Hepatocyte (in vitro differentiated cells): Measurements from ENCODE around the gene MPND. TPM values are rescaled to one million over a fixed set of nuclear protein-coding genes. Genes with fewer than 3 reads are reported as not detected.

Experiments used
- DNase-seq: peaks from one replicate; pipeline ENCODE4 v3.0.0-alpha.2; 2016; ENCODE audit warnings: low spot score
- H2AFZ ChIP-seq: fragments of 200-600 bp; sonication (generic); 2 replicates; pipeline ENCODE4 v1.6.0; 2016; ENCODE audit warnings: antibody characterized with exemption, mild to moderate bottlenecking
- H3K27ac ChIP-seq: fragments of 200-600 bp; sonication (generic); 2 replicates; pipeline ENCODE4 v1.5.1; 2016; ENCODE audit warnings: mild to moderate bottlenecking
- H3K27me3 ChIP-seq: fragments of 200-600 bp; sonication (generic); 2 replicates; pipeline ENCODE4 v1.6.1; 2016
- H3K36me3 ChIP-seq: fragments of 200-600 bp; sonication (generic); replicated peaks from 2 replicates; pipeline ENCODE4 v1.5.1; 2016; ENCODE audit warnings: low read depth; ENCODE audit not compliant: insufficient read depth
- H3K4me1 ChIP-seq: fragments of 200-600 bp; sonication (generic); 2 replicates; pipeline ENCODE4 v1.5.1; 2016; ENCODE audit warnings: mild to moderate bottlenecking, moderate library complexity; ENCODE audit not compliant: insufficient read depth
- H3K4me2 ChIP-seq: fragments of 200-600 bp; sonication (generic); 2 replicates; pipeline ENCODE4 v1.6.0; 2016
- H3K4me3 ChIP-seq: fragments of 200-600 bp; sonication (generic); 2 replicates; pipeline ENCODE4 v1.5.1; 2016; ENCODE audit warnings: mild to moderate bottlenecking
- H3K79me2 ChIP-seq: fragments of 200-600 bp; sonication (generic); 2 replicates; pipeline ENCODE4 v1.6.0; 2017; ENCODE audit warnings: mild to moderate bottlenecking
- H3K9me2 ChIP-seq: fragments of 200-600 bp; sonication (generic); replicated peaks from 2 replicates; pipeline ENCODE4 v1.6.0; 2017; ENCODE audit warnings: mild to moderate bottlenecking; ENCODE audit not compliant: insufficient read depth
- H3K9me3 ChIP-seq: fragments of 200-600 bp; sonication (generic); 2 replicates; pipeline ENCODE4 v1.5.1; 2016; ENCODE audit warnings: low read depth, mild to moderate bottlenecking
- H4K20me1 ChIP-seq: fragments of 200-600 bp; sonication (generic); 2 replicates; pipeline ENCODE4 v1.6.0; 2016; ENCODE audit warnings: mild to moderate bottlenecking; ENCODE audit not compliant: insufficient read depth, poor library complexity, severe bottlenecking
- CTCF ChIP-seq: fragments of 200-600 bp; sonication (generic); IDR thresholded peaks from 2 replicates; pipeline ENCODE4 v1.5.1; 2016; ENCODE audit warnings: antibody characterized with exemption, mild to moderate bottlenecking; ENCODE audit not compliant: poor library complexity
- EZH2 ChIP-seq: fragments of 200-600 bp; sonication (generic); IDR thresholded peaks from 2 replicates; pipeline ENCODE4 v1.6.1; 2016; ENCODE audit warnings: antibody characterized with exemption, mild to moderate bottlenecking, borderline replicate concordance
- EZH2phosphoT487 ChIP-seq: fragments of 200-600 bp; sonication (generic); IDR thresholded peaks from one replicate; pipeline ENCODE4 v1.6.1; 2018; ENCODE audit warnings: antibody characterized with exemption, mild to moderate bottlenecking, low read depth, moderate library complexity; ENCODE audit not compliant: unreplicated experiment, severe bottlenecking
- WGBS: methylation state at CpG from one replicate; pipeline ENCODE4 v1.1.6; 2016; ENCODE audit warnings: low lambda C conversion rate; ENCODE audit errors: missing lambda C conversion rate; 5-methylcytosine and 5-hydroxymethylcytosine counted together
- polyA plus RNA-seq: library from polyadenylated mRNA; unstranded; fragments of >200 nt; fragmentation: Nextera tagmentation; extraction: Ambion mirVana; gene quantifications from 2 replicates; pipeline ENCODE4 v1.2.1, GENCODE V29; 2016
- total RNA-seq: library from RNA; depleted of rRNA; stranded (reverse); fragments of >200 nt; gene quantifications from 2 replicates; pipeline ENCODE4 v1.2.3, GENCODE V29; 2014

The MPND gene
- total and polyA plus RNA-seq, 2 experiments from 2014 or later, result 16.6 to 21.9 TPM

DNA sequence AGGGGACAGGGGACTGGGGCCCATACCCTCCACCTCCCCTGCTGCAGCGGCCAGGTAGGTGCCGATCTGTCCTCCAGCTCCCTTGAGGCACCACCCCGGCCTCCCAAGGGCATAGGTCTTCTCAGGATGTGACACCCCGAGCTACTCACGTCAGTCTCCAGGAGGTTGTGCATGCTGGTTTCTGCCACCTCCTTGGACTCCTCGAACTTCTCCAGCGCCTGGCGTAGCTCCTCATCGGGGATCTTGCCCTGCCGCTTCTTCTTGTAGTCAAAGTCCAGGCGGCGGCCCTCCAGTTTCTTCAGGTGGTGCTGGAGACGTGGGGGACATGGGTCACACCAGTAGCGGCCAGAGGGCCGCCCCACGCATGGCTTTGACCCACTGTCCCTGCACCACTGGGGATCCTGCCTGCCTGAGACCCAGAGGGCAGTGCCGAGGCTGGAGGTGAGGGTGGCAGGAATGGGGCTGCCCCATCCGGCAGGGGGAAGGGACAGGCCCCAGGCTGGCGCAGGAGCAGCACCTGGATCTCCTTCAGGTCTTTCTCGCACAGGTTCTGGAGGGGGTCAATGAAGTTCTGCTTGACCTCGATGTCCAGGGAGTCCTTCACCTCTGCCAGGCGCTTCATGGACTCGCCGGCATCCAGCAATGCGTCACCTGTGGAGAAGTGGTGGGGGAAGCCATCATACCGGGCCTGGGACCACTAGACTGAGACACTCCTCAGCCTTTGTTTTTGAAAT lies 20.4 kb downstream of the MPND start:
- H3K36me3 ChIP-seq, result no peaks in the 10 kb centered on the region
- H3K27me3 ChIP-seq, result no peaks in the 10 kb centered on the region
- H3K79me2 ChIP-seq, result peaks cover 23% of the 10 kb centered on the region
- H3K4me2 ChIP-seq, result no peak overlapping the region
- H3K27ac ChIP-seq, result no peak overlapping the region
- H4K20me1 ChIP-seq, result peaks cover 7% of the 10 kb centered on the region
- no peak overlapping the region for H3K4me3 ChIP-seq
- no peak overlapping the region for H2AFZ ChIP-seq
- DNase-seq, result no peak
- no peaks in the 10 kb centered on the region for H3K9me3 ChIP-seq
- no peaks in the 10 kb centered on the region for H3K9me2 ChIP-seq
- WGBS, result 94% methylated on average over 26 of the region's 26 CpGs
- peaks cover 20% of the 10 kb centered on the region for H3K4me1 ChIP-seq
- TF ChIP-seq EZH2 (no peak), CTCF (no peak), EZH2phosphoT487 (no peak)

- Histone ChIP-seq H3K36me3 (no peaks in the 10 kb centered on the region), H3K4me2 (no peak overlapping the region), H3K27me3 (no peaks in the 10 kb centered on the region), H3K9me2 (no peaks in the 10 kb centered on the region), H3K4me3 (no peak overlapping the region), H3K79me2 (peaks cover 38% of the 10 kb centered on the region), H3K4me1 (peaks cover 32% of the 10 kb centered on the region), H3K9me3 (no peaks in the 10 kb centered on the region), H2AFZ (no peak overlapping the region), H3K27ac (no peak overlapping the region), H4K20me1 (peaks cover 16% of the 10 kb centered on the region)
- TF ChIP-seq CTCF, result no peak
- no peak for TF ChIP-seq EZH2
- no peak for TF ChIP-seq EZH2phosphoT487
- no peak for DNase-seq
- WGBS, result 94% methylated on average over 13 of the region's 16 CpGs
Measured at GRCh38 chr19:4365341-4365740, 22.0 kb downstream of the MPND start.

DNA sequence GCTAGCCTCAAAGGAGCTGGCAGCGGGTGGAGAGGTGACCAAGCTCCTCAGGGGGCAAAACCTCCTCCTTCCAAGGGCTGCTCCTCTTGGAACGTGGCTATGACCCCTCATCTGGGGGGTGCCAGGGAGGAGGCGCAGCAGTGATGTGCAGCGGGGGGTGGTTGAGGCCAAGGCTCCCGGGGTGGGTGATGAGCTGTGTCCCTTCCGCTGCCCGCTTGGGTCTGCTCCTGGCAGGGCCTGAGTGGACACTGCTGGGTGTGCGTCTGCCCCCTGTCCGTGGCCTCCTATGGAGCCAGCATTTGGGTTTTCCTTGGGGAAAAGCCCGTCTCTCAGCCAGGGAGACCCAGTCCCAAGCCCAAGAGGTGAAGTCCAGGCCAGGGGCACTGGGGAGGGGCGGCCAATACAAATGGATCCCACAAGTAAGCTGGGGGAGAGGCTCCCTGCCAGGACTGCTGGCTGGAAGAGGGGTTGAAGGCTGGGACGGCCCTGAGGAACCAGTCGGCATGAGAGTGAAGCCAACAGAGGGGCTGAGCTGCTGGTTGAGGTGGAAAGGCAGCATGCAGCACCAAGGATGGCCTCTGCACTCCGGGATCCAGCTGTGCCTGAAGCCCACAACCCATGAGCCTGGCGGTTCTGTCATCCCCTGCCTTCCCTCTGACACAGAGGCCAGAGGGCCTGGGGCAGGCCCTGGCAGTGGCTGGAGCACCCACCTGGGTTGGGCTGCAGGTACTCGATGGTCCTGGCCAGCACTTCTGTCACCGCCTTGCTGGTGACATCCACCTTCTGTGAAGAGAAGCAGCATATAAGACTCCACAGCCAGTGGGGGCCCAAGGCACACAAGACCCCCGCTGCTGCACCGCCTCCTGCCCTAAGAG lies 22.7 kb downstream of the MPND start:
- no peaks in the 10 kb centered on the region for H3K9me2 ChIP-seq
- peaks cover 18% of the 10 kb centered on the region for H4K20me1 ChIP-seq
- no peak overlapping the region for H3K27ac ChIP-seq
- DNase-seq, result no peak
- no peak overlapping the region for H3K4me2 ChIP-seq
- H3K36me3 ChIP-seq, result no peaks in the 10 kb centered on the region
- no peaks in the 10 kb centered on the region for H3K27me3 ChIP-seq
- H3K79me2 ChIP-seq, result peaks cover 45% of the 10 kb centered on the region
- H3K4me3 ChIP-seq, result no peak overlapping the region
- no peak overlapping the region for H2AFZ ChIP-seq
- peaks cover 26% of the 10 kb centered on the region for H3K4me1 ChIP-seq
- no peaks in the 10 kb centered on the region for H3K9me3 ChIP-seq
- TF ChIP-seq EZH2, result no peak
- TF ChIP-seq EZH2phosphoT487, result no peak
- TF ChIP-seq CTCF, result no peak
- WGBS, result 97% methylated on average over 19 of the region's 19 CpGs
